Subcutaneous abdominal adipose tissue (tissue), 5 donors: ENCODE results near the gene PPM1D.

Experiments used
- H3K27ac ChIP-seq: one replicate; pipeline ENCODE4 v1.7.0; 2013; ENCODE audit warnings: low read depth, mild to moderate bottlenecking, inconsistent platforms, low read length, moderate library complexity
- H3K27me3 ChIP-seq, 5 donors: one replicate each; pipeline ENCODE4 v1.7.0; 2013; ENCODE audit warnings: low read length in 5 of 5, inconsistent platforms in 1 of 5; ENCODE audit not compliant: control insufficient read depth in 5 of 5, insufficient read depth in 4 of 5
- H3K36me3 ChIP-seq, 5 donors: one replicate each; pipeline ENCODE4 v1.7.0; 2013; ENCODE audit warnings: low read length in 5 of 5; ENCODE audit not compliant: control insufficient read depth in 5 of 5, insufficient read depth in 5 of 5
- H3K4me1 ChIP-seq, 5 donors: one replicate each; pipeline ENCODE4 v1.7.0; 2013; ENCODE audit warnings: low read length in 5 of 5, mild to moderate bottlenecking in 3 of 5, moderate library complexity in 1 of 5; ENCODE audit not compliant: control insufficient read depth in 5 of 5, insufficient read depth in 5 of 5
- H3K4me3 ChIP-seq, 5 donors: one replicate each; pipeline ENCODE4 v1.7.0; 2013; ENCODE audit warnings: low read length in 5 of 5, low read depth in 1 of 5
- H3K9ac ChIP-seq, 5 donors: one replicate each; pipeline ENCODE4 v1.7.0; 2013; ENCODE audit warnings: low read length in 5 of 5, mild to moderate bottlenecking in 4 of 5, moderate library complexity in 3 of 5
- H3K9me3 ChIP-seq, 5 donors: one replicate each; pipeline ENCODE4 v1.7.0; 2013; ENCODE audit warnings: low read length in 5 of 5; ENCODE audit not compliant: control insufficient read depth in 5 of 5
- donor health status: healthy.
- donor health status: healthy.
- donor health status: healthy.
- donor health status: healthy.
- donor health status: healthy.

Gene PPM1D

GRCh38 chr17:60615840-60616239 lies 15.8 kb downstream of the PPM1D start:
- Histone ChIP-seq H3K4me3 (no peak overlapping the region), H3K9me3 (no peaks in the 10 kb centered on the region), H3K9ac (no peak overlapping the region), H3K36me3 (peaks cover 0 to 3% (median 0%) of the 10 kb centered on the region in 5 donors), H3K27me3 (no peaks in the 10 kb centered on the region), H3K27ac (no peak overlapping the region), H3K4me1 (peaks cover 0 to 15% (median 2%) of the 10 kb centered on the region in 5 donors)

- peaks cover 0 to 14% (median 0%) of the 10 kb centered on the region in 5 donors for H3K4me1 ChIP-seq
- H3K27me3 ChIP-seq = no peaks in the 10 kb centered on the region
- peaks cover 0 to 3% (median 0%) of the 10 kb centered on the region in 5 donors for H3K36me3 ChIP-seq
- no peak overlapping the region for H3K27ac ChIP-seq
- H3K9ac ChIP-seq = no peak overlapping the region
- H3K9me3 ChIP-seq = no peaks in the 10 kb centered on the region
- H3K4me3 ChIP-seq = no peak overlapping the region
These were observed 18.1 kb downstream of the PPM1D start for GRCh38 chr17:60618080-60618479.

DNA sequence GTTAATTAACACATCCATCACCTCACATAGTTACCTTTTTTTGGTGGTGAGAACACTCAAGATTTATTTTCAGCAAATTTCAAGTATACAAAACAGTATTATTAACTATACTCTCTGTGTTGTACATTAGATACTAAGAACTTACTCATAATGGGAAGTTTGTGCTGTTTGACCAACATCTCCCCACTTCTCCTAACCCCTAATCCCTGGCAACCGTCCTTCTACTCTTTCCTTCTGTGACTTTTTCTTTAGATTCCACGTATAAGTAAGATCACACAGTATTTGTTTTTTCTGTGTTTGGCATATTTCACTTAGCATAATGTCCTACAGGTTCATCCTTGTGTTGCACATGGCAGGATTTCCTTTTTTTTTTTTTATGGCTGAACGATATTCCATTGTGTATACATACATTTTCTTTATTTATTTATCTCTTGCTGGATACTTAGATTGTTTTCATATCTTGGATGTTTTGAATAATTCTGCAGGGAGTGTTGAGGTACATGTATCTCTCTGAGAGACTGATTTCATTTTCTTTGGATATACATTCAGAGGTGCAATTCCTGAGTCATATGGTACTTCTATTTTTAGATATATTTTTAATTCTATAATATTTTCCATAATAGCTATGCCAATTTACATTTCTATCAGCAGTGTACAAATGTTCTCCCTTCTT lies 19.0 kb downstream of the PPM1D start:
- Histone ChIP-seq H3K9me3 (no peaks in the 10 kb centered on the region), H3K9ac (no peak overlapping the region), H3K36me3 (peaks cover 0 to 4% (median 2%) of the 10 kb centered on the region in 5 donors), H3K4me1 (peaks cover 0 to 14% (median 0%) of the 10 kb centered on the region in 5 donors), H3K4me3 (no peak overlapping the region), H3K27ac (no peak overlapping the region), H3K27me3 (no peaks in the 10 kb centered on the region)

GRCh38 chr17:60622961-60623360 lies 23.0 kb downstream of the PPM1D start:
- Histone ChIP-seq H3K4me1 (peaks cover 0 to 11% (median 0%) of the 10 kb centered on the region in 5 donors), H3K36me3 (peaks cover 0 to 5% (median 4%) of the 10 kb centered on the region in 5 donors), H3K4me3 (no peak overlapping the region), H3K27me3 (no peaks in the 10 kb centered on the region), H3K9me3 (no peaks in the 10 kb centered on the region), H3K9ac (no peak overlapping the region), H3K27ac (no peak overlapping the region)

- no peak overlapping the region for H3K4me3 ChIP-seq
- H3K9me3 ChIP-seq = no peaks in the 10 kb centered on the region
- no peak overlapping the region for H3K27ac ChIP-seq
- H3K27me3 ChIP-seq = no peaks in the 10 kb centered on the region
- no peak overlapping the region for H3K9ac ChIP-seq
- peaks cover 0 to 7% (median 4%) of the 10 kb centered on the region in 5 donors for H3K36me3 ChIP-seq
- peaks cover 0 to 7% (median 0%) of the 10 kb centered on the region in 5 donors for H3K4me1 ChIP-seq
These were observed 23.4 kb downstream of the PPM1D start for GRCh38 chr17:60623415-60623814.

DNA sequence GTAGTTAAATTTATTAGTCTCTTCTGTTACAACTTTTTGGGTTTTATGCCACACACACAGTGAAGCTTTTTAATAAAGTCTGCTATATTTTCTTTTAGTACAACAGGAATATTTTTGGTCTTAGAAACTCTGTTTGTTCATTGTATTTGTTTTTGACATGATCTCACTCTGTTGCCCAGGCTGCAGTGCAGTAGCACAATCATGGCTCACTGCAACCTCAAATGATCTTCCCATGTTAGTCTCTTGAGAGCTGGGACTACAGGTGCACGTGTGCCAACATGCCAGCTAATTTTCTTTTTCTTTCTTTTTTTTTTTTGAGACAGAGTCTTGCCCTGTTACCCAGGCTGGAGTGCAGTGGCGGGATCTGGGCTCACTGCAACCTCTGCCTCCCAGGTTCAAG lies 27.1 kb downstream of the PPM1D start:
- Histone ChIP-seq H3K27me3 (no peaks in the 10 kb centered on the region), H3K9ac (no peak overlapping the region), H3K36me3 (peaks cover 3 to 10% (median 4%) of the 10 kb centered on the region in 5 donors), H3K9me3 (no peaks in the 10 kb centered on the region), H3K4me1 (peaks cover 0 to 7% (median 3%) of the 10 kb centered on the region in 5 donors), H3K4me3 (no peak overlapping the region), H3K27ac (no peak overlapping the region)

DNA sequence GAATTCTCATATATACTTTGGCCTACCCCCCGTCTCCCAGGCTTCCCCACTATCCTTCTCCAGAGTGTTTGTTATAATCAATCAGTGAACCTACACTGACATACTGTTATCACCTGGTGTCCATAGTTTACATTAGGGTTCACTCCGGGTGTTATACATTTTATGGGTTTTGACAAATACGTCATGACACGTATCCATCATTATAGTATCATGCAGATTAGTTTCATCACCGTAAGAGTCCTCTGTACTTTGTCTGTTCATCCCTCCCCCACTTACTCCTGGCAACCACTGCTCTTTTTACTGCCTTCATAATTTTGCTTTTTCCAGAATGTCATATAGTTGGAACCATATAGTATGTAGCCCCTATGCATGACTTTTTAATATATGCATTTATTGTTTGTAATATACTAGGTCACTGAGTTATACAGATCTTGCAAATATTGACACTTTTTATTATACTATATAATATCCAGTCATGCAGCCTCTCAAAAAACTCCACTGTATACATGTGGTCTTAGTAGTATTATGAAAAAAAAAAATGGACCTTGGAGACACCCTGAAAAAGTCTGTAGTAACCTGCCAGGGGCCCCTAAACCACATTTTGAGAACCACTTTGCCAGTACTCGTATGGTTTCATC lies 28.4 kb downstream of the PPM1D start:
- H3K27ac ChIP-seq = no peak overlapping the region
- no peaks in the 10 kb centered on the region for H3K27me3 ChIP-seq
- no peak overlapping the region for H3K4me3 ChIP-seq
- H3K4me1 ChIP-seq = peaks cover 0 to 7% (median 3%) of the 10 kb centered on the region in 5 donors
- no peaks in the 10 kb centered on the region for H3K9me3 ChIP-seq
- H3K9ac ChIP-seq = no peak overlapping the region
- H3K36me3 ChIP-seq = peaks cover 4 to 10% (median 6%) of the 10 kb centered on the region in 5 donors

GRCh38 chr17:60629120-60629519 lies 29.1 kb downstream of the PPM1D start:
- H3K36me3 ChIP-seq = peaks cover 0 to 15% (median 9%) of the 10 kb centered on the region in 5 donors
- no peak overlapping the region for H3K27ac ChIP-seq

GRCh38 chr17:60630352-60630751 lies 30.4 kb downstream of the PPM1D start:
- no peak overlapping the region for H3K27ac ChIP-seq
- no peak overlapping the region for H3K9ac ChIP-seq
- H3K4me1 ChIP-seq = peaks cover 0 to 7% (median 3%) of the 10 kb centered on the region in 5 donors

More at GRCh38 chr17:60629120-60629519, 29.1 kb downstream of the PPM1D start:
- no peak overlapping the region for H3K9ac ChIP-seq
- no peaks in the 10 kb centered on the region for H3K27me3 ChIP-seq
- no peak overlapping the region for H3K4me3 ChIP-seq
- H3K9me3 ChIP-seq = no peaks in the 10 kb centered on the region
- H3K4me1 ChIP-seq = peaks cover 0 to 7% (median 3%) of the 10 kb centered on the region in 5 donors

DNA sequence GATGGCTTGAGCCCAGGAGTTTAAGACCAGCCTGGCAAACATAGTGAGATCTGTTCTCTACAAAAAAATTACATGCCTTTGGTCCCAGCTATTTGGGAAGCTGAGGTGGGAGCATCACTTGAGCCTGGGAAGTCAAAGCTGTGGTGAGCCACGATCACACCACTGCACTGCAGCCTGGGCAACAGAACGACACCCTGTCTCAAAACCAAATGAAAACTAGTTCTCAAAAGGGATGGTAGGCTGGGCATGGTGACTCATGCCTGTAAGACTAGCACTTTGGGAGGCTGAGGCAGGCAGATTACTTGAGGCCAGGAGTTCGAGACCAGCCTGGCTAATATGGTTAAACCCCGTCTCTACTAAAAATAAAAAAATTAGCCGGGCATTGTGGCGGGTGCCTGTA lies 31.1 kb downstream of the PPM1D start:
- H3K27ac ChIP-seq = no peak overlapping the region
- no peak overlapping the region for H3K9ac ChIP-seq
- H3K9me3 ChIP-seq = no peaks in the 10 kb centered on the region
- no peak overlapping the region for H3K4me3 ChIP-seq
- H3K36me3 ChIP-seq = peaks cover 2 to 32% (median 23%) of the 10 kb centered on the region in 5 donors
- no peaks in the 10 kb centered on the region for H3K27me3 ChIP-seq
- peaks cover 0 to 7% (median 4%) of the 10 kb centered on the region in 5 donors for H3K4me1 ChIP-seq

More at GRCh38 chr17:60630352-60630751, 30.4 kb downstream of the PPM1D start:
- Histone ChIP-seq H3K4me3 (no peak overlapping the region), H3K9me3 (no peaks in the 10 kb centered on the region), H3K27me3 (no peaks in the 10 kb centered on the region), H3K36me3 (peaks cover 0 to 24% (median 15%) of the 10 kb centered on the region in 5 donors)
